ENCODE results near the gene PGAP3. TPM values are rescaled to one million over a fixed set of nuclear protein-coding genes. Genes with fewer than 3 reads are reported as not detected.
A peak's percentile ranks its signal among the peaks of the same experiment; 100 is the strongest.

PGAP3 gene
- total and polyA plus RNA-seq, 7 donors = 1.4 to 7.9 (median 4.5) TPM

- no peak for ATAC-seq
- Histone ChIP-seq H3K9me3 (no peaks in the 10 kb centered on the region), H3K27ac (no peak overlapping the region), H3K4me3 (no peak overlapping the region), H3K27me3 (ENCODE audit: insufficient read depth in 3 of 3, low read length in 2 of 3) (no peaks in the 10 kb centered on the region), H3K4me1 (peaks cover 26% of the 10 kb centered on the region), H3K36me3 (ENCODE audit: insufficient read depth in 1 of 2, low read depth in 1 of 2) (peaks cover 0 to 18% of the 10 kb centered on the region in 2 donors)
- no peak for TF ChIP-seq CTCF (IDR thresholded peaks at IDR 0.05)
- DNase-seq = no peak
- intact Hi-C loops (cut with DNase I) = no loop called here
- WGBS, 3 donors = 89 to 96% (median 90%) methylated on average over 5 of the region's 5 CpGs
These were observed 10.1 kb upstream of the PGAP3 start for GRCh38 chr17:39697961-39698360.

GRCh38 chr17:39696731-39697130 is 8.9 kb upstream of the PGAP3 start:
- WGBS, 3 donors = 85 to 86% (median 86%) methylated on average over 6 of the region's 6 CpGs
- Histone ChIP-seq H3K9me3 (no peaks in the 10 kb centered on the region), H3K27ac (no peak overlapping the region), H3K4me1 (peaks cover 14% of the 10 kb centered on the region), H3K4me3 (no peak overlapping the region), H3K36me3 (ENCODE audit: insufficient read depth in 1 of 2, low read depth in 1 of 2) (peaks cover 0 to 20% of the 10 kb centered on the region in 2 donors), H3K27me3 (ENCODE audit: insufficient read depth in 3 of 3, low read length in 2 of 3) (no peaks in the 10 kb centered on the region)
- ATAC-seq = no peak
- no peak for TF ChIP-seq CTCF (IDR thresholded peaks at IDR 0.05)
- intact Hi-C loops (cut with DNase I) = no loop called here
- peak in 1 of 2 donors; percentile 18 for DNase-seq

- TF ChIP-seq CTCF (IDR thresholded peaks at IDR 0.05) = no peak
- WGBS, 3 donors = 92 to 96% (median 94%) methylated on average over 2 of the region's 2 CpGs
- Histone ChIP-seq H3K4me3 (no peak overlapping the region), H3K9me3 (no peaks in the 10 kb centered on the region), H3K36me3 (ENCODE audit: insufficient read depth in 1 of 2, low read depth in 1 of 2) (peaks cover 0 to 27% of the 10 kb centered on the region in 2 donors), H3K4me1 (peaks cover 6% of the 10 kb centered on the region), H3K27ac (no peak overlapping the region), H3K27me3 (ENCODE audit: insufficient read depth in 3 of 3, low read length in 2 of 3) (no peaks in the 10 kb centered on the region)
- intact Hi-C loops (cut with DNase I) = no loop called here
- ATAC-seq (no peak), DNase-seq (peak in 1 of 2 donors; percentile 32)
These were observed 7.2 kb upstream of the PGAP3 start for GRCh38 chr17:39695089-39695474.

GRCh38 chr17:39694593-39694992 is 6.7 kb upstream of the PGAP3 start:
- WGBS, 3 donors = 86 to 93% (median 89%) methylated on average over 5 of the region's 5 CpGs
- DNase-seq = peak in 1 of 2 donors; percentile 3
- H3K9me3 ChIP-seq = no peaks in the 10 kb centered on the region
- intact Hi-C loops (cut with DNase I) = no loop called here
- no peak overlapping the region for H3K4me3 ChIP-seq
- no peak overlapping the region for H3K27ac ChIP-seq
- ATAC-seq = no peak
- TF ChIP-seq CTCF (IDR thresholded peaks at IDR 0.05) = no peak
- peaks cover 5% of the 10 kb centered on the region for H3K4me1 ChIP-seq
- peaks cover 0 to 27% of the 10 kb centered on the region in 2 donors for H3K36me3 ChIP-seq (ENCODE audit: insufficient read depth in 1 of 2, low read depth in 1 of 2)
- H3K27me3 ChIP-seq (ENCODE audit: insufficient read depth in 3 of 3, low read length in 2 of 3) = no peaks in the 10 kb centered on the region

GRCh38 chr17:39688945-39689344 is 1.1 kb upstream of the PGAP3 start:
- peaks cover 0 to 26% of the 10 kb centered on the region in 2 donors for H3K36me3 ChIP-seq (ENCODE audit: insufficient read depth in 1 of 2, low read depth in 1 of 2)
- no peak for ATAC-seq
- intact Hi-C loops (cut with DNase I) = loop anchor here in 1 of 2 donors (5.0 kb wide), 1 partner anchor 38 kb away; no protein-coding TSS in a partner anchor
- peak overlapping the region; percentile 90 for H3K4me3 ChIP-seq
- peak in 1 of 2 donors; percentile 8 for DNase-seq
- H3K9me3 ChIP-seq = no peaks in the 10 kb centered on the region
- H3K27me3 ChIP-seq (ENCODE audit: insufficient read depth in 3 of 3, low read length in 2 of 3) = no peaks in the 10 kb centered on the region
- WGBS, 3 donors = 37 to 51% (median 41%) methylated on average over 3 of the region's 3 CpGs
- H3K27ac ChIP-seq = peak overlapping the region; percentile 96
- TF ChIP-seq CTCF (IDR thresholded peaks at IDR 0.05) = no peak
- peaks cover 18% of the 10 kb centered on the region for H3K4me1 ChIP-seq

Measured in psoas muscle (tissue), 8 donors.